ENCODE results near the gene KIF3B.

KIF3B gene

DNA sequence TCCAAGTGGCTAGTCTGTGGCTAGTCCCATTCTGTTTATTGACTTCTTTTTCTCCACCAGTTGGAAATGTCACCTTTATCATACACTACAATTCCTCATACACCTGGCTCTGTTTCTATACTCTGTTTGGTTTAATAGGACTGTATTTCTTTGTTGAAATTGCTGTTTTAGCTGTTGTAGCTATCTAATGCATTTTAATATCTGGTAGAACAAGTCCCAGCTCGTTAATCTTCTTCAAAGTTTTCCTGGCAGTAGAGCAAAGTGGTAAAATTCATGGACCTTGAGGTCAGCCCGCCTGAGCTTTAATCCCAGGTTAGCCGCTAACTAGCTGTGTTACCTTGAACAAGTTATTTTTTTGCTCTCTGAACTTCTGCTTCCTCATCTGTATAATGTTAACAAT is 70.8 kb downstream of the KIF3B start:
- 90% methylated on average over 2 of the region's 3 CpGs for WGBS (ENCODE audit: insufficient coverage)
- no peak overlapping the region for H3K4me3 ChIP-seq (ENCODE audit: control insufficient read depth in 1 of 7, extremely low read depth in 1 of 7, insufficient read depth in 4 of 7, low read depth in 2 of 7, low read length in 6 of 7)
- DNase-seq, result no peak
- ChIA-PET CTCF (interaction anchor here (1.0 to 1.3 kb wide), 2 partner anchors 9 to 68 kb away, joined by 3 read pairs; no protein-coding TSS in a partner anchor), POLR2A (no interaction called here)
- no peaks in the 10 kb centered on the region for H3K4me1 ChIP-seq (ENCODE audit: control extremely low read depth in 1 of 4, control insufficient read depth in 4 of 4, insufficient read depth in 4 of 4, low read length in 3 of 4)
- H3K36me3 ChIP-seq (ENCODE audit: control insufficient read depth in 4 of 4, insufficient read depth in 4 of 4, low read length in 3 of 4), result no peaks in the 10 kb centered on the region
- H3K27ac ChIP-seq (ENCODE audit: insufficient read depth in 1 of 2, low read depth in 1 of 2, low read length in 2 of 2, poor library complexity in 1 of 2, severe bottlenecking in 2 of 2), result no peak overlapping the region
- no peaks in the 10 kb centered on the region for H3K27me3 ChIP-seq (replicated peaks in 2 of 5; ENCODE audit: control insufficient read depth in 4 of 5, insufficient read depth in 5 of 5, low read length in 4 of 5)
- no peaks in the 10 kb centered on the region for H3K9me3 ChIP-seq (ENCODE audit: control extremely low read depth in 1 of 5, control insufficient read depth in 4 of 5, insufficient read depth in 2 of 5, low read depth in 1 of 5, low read length in 4 of 5)

DNA sequence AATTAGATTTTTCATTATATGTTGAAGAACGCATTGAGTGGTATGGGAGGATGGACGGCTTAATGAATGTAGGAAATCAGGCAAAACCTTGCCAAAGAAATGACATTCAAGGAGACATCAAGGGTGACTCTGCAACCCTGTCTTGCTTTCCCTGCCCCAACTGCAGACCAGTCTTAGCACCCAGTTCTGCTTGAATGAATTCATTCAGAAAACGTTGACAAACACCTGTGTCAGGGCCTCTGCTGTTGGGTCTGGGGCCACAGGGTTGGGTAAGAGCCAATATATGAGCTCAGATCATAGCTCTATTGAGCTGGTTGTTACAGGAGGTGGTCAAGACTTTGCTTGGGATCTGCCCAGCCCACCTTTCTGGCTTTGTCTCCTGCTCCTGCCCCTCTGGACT is 73.0 kb downstream of the KIF3B start:
- no peaks in the 10 kb centered on the region for H3K27me3 ChIP-seq (replicated peaks in 2 of 5; ENCODE audit: control insufficient read depth in 4 of 5, insufficient read depth in 5 of 5, low read length in 4 of 5)
- CTCF ChIA-PET, result interaction anchor here (1.2 to 1.4 kb wide), 2 partner anchors 11 to 308 kb away, joined by 4 read pairs; no protein-coding TSS in a partner anchor
- WGBS (ENCODE audit: insufficient coverage), result 100% methylated on average over 2 of the region's 3 CpGs
- no peak overlapping the region for H3K27ac ChIP-seq (ENCODE audit: insufficient read depth in 1 of 2, low read depth in 1 of 2, low read length in 2 of 2, poor library complexity in 1 of 2, severe bottlenecking in 2 of 2)
- DNase-seq, result no peak
- no peaks in the 10 kb centered on the region for H3K9me3 ChIP-seq (ENCODE audit: control extremely low read depth in 1 of 5, control insufficient read depth in 4 of 5, insufficient read depth in 2 of 5, low read depth in 1 of 5, low read length in 4 of 5)
- H3K4me3 ChIP-seq (ENCODE audit: control insufficient read depth in 1 of 7, extremely low read depth in 1 of 7, insufficient read depth in 4 of 7, low read depth in 2 of 7, low read length in 6 of 7), result no peak overlapping the region
- no peaks in the 10 kb centered on the region for H3K36me3 ChIP-seq (ENCODE audit: control insufficient read depth in 4 of 4, insufficient read depth in 4 of 4, low read length in 3 of 4)
- POLR2A ChIA-PET, result no interaction called here
- no peaks in the 10 kb centered on the region for H3K4me1 ChIP-seq (ENCODE audit: control extremely low read depth in 1 of 4, control insufficient read depth in 4 of 4, insufficient read depth in 4 of 4, low read length in 3 of 4)

DNA sequence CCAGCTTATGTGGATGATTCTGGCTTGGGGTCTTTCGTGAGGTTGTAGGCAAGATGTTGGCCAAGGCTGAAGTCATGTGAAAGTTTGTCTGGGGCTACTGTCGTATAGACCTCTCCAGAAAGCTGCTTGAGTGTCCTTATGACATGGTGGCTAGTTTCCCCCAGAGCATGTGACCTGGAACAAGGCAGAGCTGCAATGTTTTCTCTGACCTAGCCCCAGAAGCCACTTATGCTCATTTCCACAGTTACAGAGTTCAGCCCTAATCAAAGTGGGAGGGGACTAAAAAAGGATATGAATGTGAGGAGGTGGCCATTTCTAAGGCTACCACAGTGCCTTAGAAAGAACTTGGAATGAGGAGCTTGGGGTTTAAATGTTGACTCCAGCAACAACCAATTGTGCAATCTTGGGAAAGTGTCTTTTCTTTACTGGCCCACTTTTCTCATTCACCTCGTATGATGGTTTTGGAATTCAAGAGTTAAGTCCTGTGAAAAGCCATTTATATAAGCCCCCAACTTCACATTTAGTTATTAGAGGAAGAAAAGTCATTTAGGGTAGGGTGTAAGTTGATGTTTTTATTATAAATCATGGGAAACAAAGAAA is 74.8 kb downstream of the KIF3B start:
- POLR2A ChIA-PET, result no interaction called here
- H3K27ac ChIP-seq (ENCODE audit: insufficient read depth in 1 of 2, low read depth in 1 of 2, low read length in 2 of 2, poor library complexity in 1 of 2, severe bottlenecking in 2 of 2), result no peak overlapping the region
- no peaks in the 10 kb centered on the region for H3K27me3 ChIP-seq (replicated peaks in 2 of 5; ENCODE audit: control insufficient read depth in 4 of 5, insufficient read depth in 5 of 5, low read length in 4 of 5)
- no peak overlapping the region for H3K4me3 ChIP-seq (ENCODE audit: control insufficient read depth in 1 of 7, extremely low read depth in 1 of 7, insufficient read depth in 4 of 7, low read depth in 2 of 7, low read length in 6 of 7)
- 100% methylated on average over 2 of the region's 3 CpGs for WGBS (ENCODE audit: insufficient coverage)
- peaks cover 8 to 13% (median 10%) of the 10 kb centered on the region in 4 experiments for H3K4me1 ChIP-seq (ENCODE audit: control extremely low read depth in 1 of 4, control insufficient read depth in 4 of 4, insufficient read depth in 4 of 4, low read length in 3 of 4)
- no peak for DNase-seq
- no peaks in the 10 kb centered on the region for H3K9me3 ChIP-seq (ENCODE audit: control extremely low read depth in 1 of 5, control insufficient read depth in 4 of 5, insufficient read depth in 2 of 5, low read depth in 1 of 5, low read length in 4 of 5)
- CTCF ChIA-PET, result interaction anchor here (1.3 to 1.7 kb wide), 4 partner anchors 7 to 87 kb away, joined by 3 to 4 read pairs (median 3); no protein-coding TSS in a partner anchor
- H3K36me3 ChIP-seq (ENCODE audit: control insufficient read depth in 4 of 4, insufficient read depth in 4 of 4, low read length in 3 of 4), result no peaks in the 10 kb centered on the region

DNA sequence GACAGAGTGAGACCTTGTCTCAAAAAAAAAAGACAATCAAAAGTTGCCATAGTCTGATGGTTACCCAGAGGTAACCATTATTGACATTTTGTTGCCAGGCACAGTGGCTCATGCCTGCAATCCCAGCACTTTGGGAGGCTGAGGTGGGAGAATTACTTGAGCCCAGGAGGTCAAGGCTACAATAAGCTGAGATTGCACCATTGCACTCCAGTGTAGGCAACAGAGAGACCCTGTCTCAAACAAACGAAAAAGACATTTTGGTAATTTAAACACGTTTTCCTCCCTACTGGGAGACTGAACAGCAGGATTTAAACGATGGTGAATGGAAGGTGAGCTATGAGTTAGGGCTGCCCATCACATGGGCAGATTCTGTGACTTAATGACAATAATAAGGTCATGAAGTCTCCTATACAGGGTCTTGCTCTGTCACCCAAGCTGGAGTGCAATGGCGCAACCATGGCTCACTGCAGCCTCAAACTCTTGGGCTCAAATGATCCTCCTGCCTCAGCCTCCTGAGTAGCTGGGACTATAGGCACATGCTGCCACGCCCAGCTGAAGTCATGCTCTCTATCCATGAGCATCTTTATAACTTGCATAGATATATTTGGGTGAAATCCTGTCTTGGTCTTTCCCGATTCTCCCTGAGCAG is 76.5 kb downstream of the KIF3B start:
- Histone ChIP-seq H3K27ac (ENCODE audit: insufficient read depth in 1 of 2, low read depth in 1 of 2, low read length in 2 of 2, poor library complexity in 1 of 2, severe bottlenecking in 2 of 2) (no peak overlapping the region), H3K27me3 (replicated peaks in 2 of 5; ENCODE audit: control insufficient read depth in 4 of 5, insufficient read depth in 5 of 5, low read length in 4 of 5) (no peaks in the 10 kb centered on the region), H3K4me1 (ENCODE audit: control extremely low read depth in 1 of 4, control insufficient read depth in 4 of 4, insufficient read depth in 4 of 4, low read length in 3 of 4) (peaks cover 12 to 17% (median 14%) of the 10 kb centered on the region in 4 experiments), H3K4me3 (ENCODE audit: control insufficient read depth in 1 of 7, extremely low read depth in 1 of 7, insufficient read depth in 4 of 7, low read depth in 2 of 7, low read length in 6 of 7) (no peak overlapping the region), H3K36me3 (ENCODE audit: control insufficient read depth in 4 of 4, insufficient read depth in 4 of 4, low read length in 3 of 4) (no peaks in the 10 kb centered on the region), H3K9me3 (ENCODE audit: control extremely low read depth in 1 of 5, control insufficient read depth in 4 of 5, insufficient read depth in 2 of 5, low read depth in 1 of 5, low read length in 4 of 5) (no peaks in the 10 kb centered on the region)
- POLR2A ChIA-PET, result no interaction called here
- CTCF ChIA-PET, result interaction anchor here (1.0 to 1.5 kb wide), 4 partner anchors 9 to 85 kb away, joined by 3 read pairs; no protein-coding TSS in a partner anchor
- no peak for DNase-seq
- 92% methylated on average over 4 of the region's 6 CpGs for WGBS (ENCODE audit: insufficient coverage)

DNA sequence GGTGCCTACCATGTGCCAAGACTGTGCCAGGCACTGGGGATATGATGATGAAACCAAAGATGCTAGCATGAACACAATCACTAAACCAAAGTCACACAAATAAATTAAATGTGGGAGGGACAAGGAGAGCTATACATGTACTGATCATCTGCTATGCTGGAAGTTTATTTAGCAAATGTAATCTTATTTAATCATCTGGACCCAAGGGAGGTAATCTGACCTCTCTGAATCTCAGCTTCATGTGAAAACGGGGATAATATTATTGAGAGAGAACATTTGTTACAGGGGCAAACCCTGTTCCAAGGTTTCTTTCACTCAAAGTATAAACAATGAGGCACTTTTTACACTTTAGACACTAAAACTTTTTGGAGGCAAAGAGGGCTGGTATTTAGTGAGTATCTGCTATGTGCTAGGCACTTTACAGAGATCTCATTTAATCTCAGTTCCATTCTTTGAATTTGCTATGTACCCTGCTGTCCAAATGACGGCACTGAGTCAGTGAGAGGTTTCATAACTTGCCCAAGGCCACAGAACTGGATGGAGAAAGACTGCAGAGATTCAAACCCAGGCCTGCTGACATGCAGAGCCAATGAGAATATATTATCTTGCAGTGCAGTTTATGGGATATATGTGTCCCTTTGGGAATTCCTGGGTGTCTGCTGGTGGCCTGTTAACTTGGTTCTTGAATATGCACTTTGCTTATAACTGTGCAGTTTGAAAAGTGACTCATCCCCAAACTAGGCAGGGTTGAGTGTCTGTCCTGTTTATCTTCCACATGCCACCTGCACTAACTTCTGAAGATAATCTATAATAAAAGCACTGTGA is 77.4 kb downstream of the KIF3B start:
- POLR2A ChIA-PET, result no interaction called here
- WGBS (ENCODE audit: insufficient coverage), result 100% methylated on average over 1 of the region's 2 CpGs
- H3K27me3 ChIP-seq (replicated peaks in 2 of 5; ENCODE audit: control insufficient read depth in 4 of 5, insufficient read depth in 5 of 5, low read length in 4 of 5), result no peaks in the 10 kb centered on the region
- no peak overlapping the region for H3K4me3 ChIP-seq (ENCODE audit: control insufficient read depth in 1 of 7, extremely low read depth in 1 of 7, insufficient read depth in 4 of 7, low read depth in 2 of 7, low read length in 6 of 7)
- CTCF ChIA-PET, result interaction anchor here (0.6 to 1.3 kb wide), 3 partner anchors 10 to 175 kb away, joined by 3 read pairs; no protein-coding TSS in a partner anchor
- peak in 1 of 3 donors; percentile 17 for DNase-seq
- no peak overlapping the region for H3K27ac ChIP-seq (ENCODE audit: insufficient read depth in 1 of 2, low read depth in 1 of 2, low read length in 2 of 2, poor library complexity in 1 of 2, severe bottlenecking in 2 of 2)
- no peaks in the 10 kb centered on the region for H3K36me3 ChIP-seq (ENCODE audit: control insufficient read depth in 4 of 4, insufficient read depth in 4 of 4, low read length in 3 of 4)
- peaks cover 13 to 25% (median 21%) of the 10 kb centered on the region in 4 experiments for H3K4me1 ChIP-seq (ENCODE audit: control extremely low read depth in 1 of 4, control insufficient read depth in 4 of 4, insufficient read depth in 4 of 4, low read length in 3 of 4)
- H3K9me3 ChIP-seq (ENCODE audit: control extremely low read depth in 1 of 5, control insufficient read depth in 4 of 5, insufficient read depth in 2 of 5, low read depth in 1 of 5, low read length in 4 of 5), result no peaks in the 10 kb centered on the region

DNA sequence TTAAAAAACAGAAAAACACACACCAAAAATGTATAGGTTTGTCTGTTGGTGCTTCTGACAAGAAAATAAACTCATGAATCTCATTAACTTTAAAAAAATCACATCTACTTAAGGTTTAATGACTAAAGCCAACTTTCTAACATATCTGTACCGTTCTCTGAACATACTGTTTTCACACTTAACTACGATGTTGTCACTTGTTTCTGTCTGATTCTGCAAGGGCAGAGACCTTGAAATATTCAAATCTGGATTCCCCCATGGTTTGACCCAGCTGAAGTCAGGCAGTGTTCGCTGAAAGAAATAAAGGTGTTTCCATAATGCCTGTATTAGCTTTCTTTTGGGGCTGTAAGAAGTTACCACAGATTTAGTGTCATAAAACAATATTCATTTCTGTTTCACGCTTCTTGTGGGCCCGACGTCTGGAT is 78.0 kb downstream of the KIF3B start:
- Histone ChIP-seq H3K4me3 (ENCODE audit: control insufficient read depth in 1 of 7, extremely low read depth in 1 of 7, insufficient read depth in 4 of 7, low read depth in 2 of 7, low read length in 6 of 7) (no peak overlapping the region), H3K27me3 (replicated peaks in 2 of 5; ENCODE audit: control insufficient read depth in 4 of 5, insufficient read depth in 5 of 5, low read length in 4 of 5) (no peaks in the 10 kb centered on the region), H3K4me1 (ENCODE audit: control extremely low read depth in 1 of 4, control insufficient read depth in 4 of 4, insufficient read depth in 4 of 4, low read length in 3 of 4) (peaks cover 17 to 31% (median 27%) of the 10 kb centered on the region in 4 experiments), H3K9me3 (ENCODE audit: control extremely low read depth in 1 of 5, control insufficient read depth in 4 of 5, insufficient read depth in 2 of 5, low read depth in 1 of 5, low read length in 4 of 5) (no peaks in the 10 kb centered on the region), H3K27ac (ENCODE audit: insufficient read depth in 1 of 2, low read depth in 1 of 2, low read length in 2 of 2, poor library complexity in 1 of 2, severe bottlenecking in 2 of 2) (no peak overlapping the region), H3K36me3 (ENCODE audit: control insufficient read depth in 4 of 4, insufficient read depth in 4 of 4, low read length in 3 of 4) (no peaks in the 10 kb centered on the region)
- ChIA-PET POLR2A (no interaction called here), CTCF (interaction anchor here (1.6 kb wide), 1 partner anchor 19 kb away, joined by 4 read pairs; no protein-coding TSS in a partner anchor)
- no peak for DNase-seq
- 91% methylated on average over 2 of the region's 6 CpGs for WGBS (ENCODE audit: insufficient coverage)
